Spleen (tissue), 7 donors: ENCODE measurements around the gene DCAF4.

Experiments used
- CTCF ChIP-seq, 11 experiments: fragments of 200-600 bp in 7 of 11; fragments of 450-650 bp in 4 of 11; sonication (generic) in 4 of 11; IDR thresholded peaks in 8 of 11; conservative IDR thresholded peaks in 3 of 11; 1 replicate in 7 of 11; 2 replicates in 4 of 11; pipeline versions ENCODE4 v1.4.0 to v1.8.0; 2016 to 2021; ENCODE audit warnings: antibody characterized with exemption in 11 of 11, inconsistent platforms in 4 of 11, mild to moderate bottlenecking in 1 of 11
- POLR2A ChIP-seq, 3 donors: fragments of 450-650 bp; IDR thresholded peaks; one replicate each; pipeline ENCODE4 v1.5.1; 2017; ENCODE audit warnings: antibody characterized with exemption in 3 of 3, mild to moderate bottlenecking in 1 of 3
- POLR2AphosphoS5 ChIP-seq, 3 donors: sonication (generic); formaldehyde crosslinking; IDR thresholded peaks; one replicate each; pipeline ENCODE4 v1.5.1; 2017; ENCODE audit warnings: antibody characterized with exemption in 3 of 3
- donor health status: DM: no; HTN: no; CAD: no; lungs with moderate emphysema.
- donor health status: DM: no; HTN: no; CAD: no.
- donor health status: DM: no; HTN: no; CAD: no.

- TF ChIP-seq POLR2AphosphoS5 (IDR thresholded peaks at IDR 0.05) (no peak), POLR2A (IDR thresholded peaks at IDR 0.05) (no peak), CTCF (IDR thresholded peaks at IDR 0.05 in 8 of 11, conservative IDR thresholded peaks at IDR 0.05 in 3 of 11) (no peak)
These were observed 10.1 kb upstream of the DCAF4 start for GRCh38 chr14:72916174-72916573.
